A549 treated with ZK216348 at 1 μM for 4 hours (cell line): ENCODE results near the gene IGF2BP1. TPM values are rescaled to one million over a fixed set of nuclear protein-coding genes. Genes with fewer than 3 reads are reported as not detected.

Experiments used
- total RNA-seq: library from RNA; stranded (reverse); fragments of 200-300 nt; extraction: Qiagen RNA extraction; gene quantifications from 5 replicates; pipeline ENCODE4 v1.2.3, GENCODE V29; 2022; ENCODE audit warnings: low read depth

The IGF2BP1 gene
- total RNA-seq, result 58.9 to 90.0 TPM (median 79.9 TPM) in 5 replicates

GRCh38 chr17:48997103-48997826 lies at the start of gene IGF2BP1:
Gene IGF2BP1 (plus strand): TSS chr17:48997385. CDS start chr17:48997746, 361 bp downstream.

Other genes with a start within 250 kb of the IGF2BP1 start
- gene TTLL6, start 180.2 kb upstream of the IGF2BP1 start, total RNA-seq, result 0.14 to 0.73 TPM (median 0.62 TPM) in 5 replicates
- gene CALCOCO2, start 166.3 kb upstream of the IGF2BP1 start, total RNA-seq, result 69.6 to 95.2 TPM (median 83.4 TPM) in 5 replicates
- 449 to 723 TPM (median 558 TPM) in 5 replicates for gene ATP5MC1, start 104.6 kb upstream of the IGF2BP1 start, total RNA-seq
- gene UBE2Z, start 89.0 kb upstream of the IGF2BP1 start, total RNA-seq, result 118 to 139 TPM (median 126 TPM) in 5 replicates
- 239 to 344 TPM (median 313 TPM) in 5 replicates for gene SNF8, start 52.5 kb upstream of the IGF2BP1 start, total RNA-seq
- gene GIP, start 28.8 kb upstream of the IGF2BP1 start, total RNA-seq, result 3.5 to 5.9 TPM (median 4.3 TPM) in 5 replicates
- gene B4GALNT2, start 135.4 kb downstream of the IGF2BP1 start, total RNA-seq, result 0.18 to 0.57 TPM (median 0.45 TPM) in 5 replicates
- gene GNGT2, start 213.2 kb downstream of the IGF2BP1 start, total RNA-seq, result 0.69 to 1.5 TPM (median 0.85 TPM) in 5 replicates
- not detected in 5 replicates for gene ABI3, start 213.3 kb downstream of the IGF2BP1 start, total RNA-seq
- gene PHOSPHO1, start 233.4 kb downstream of the IGF2BP1 start, total RNA-seq, result 0.33 to 0.97 TPM (median 0.42 TPM) in 5 replicates